HG02885 (cell line): ENCODE results near the gene TMEM181.

Experiments used
- ATAC-seq: cut with Tn5 transposase; IDR thresholded peaks from one replicate; pipeline ENCODE4 v1.9.1; 2021; ENCODE audit warnings: mild to moderate bottlenecking; ENCODE audit not compliant: unreplicated experiment, poor library complexity

The TMEM181 gene

GRCh38 chr6:158561321-158561884 is 1.5 kb downstream of the TMEM181 start:
- no peak for ATAC-seq

GRCh38 chr6:158561938-158562337 is 2.0 kb downstream of the TMEM181 start:
- no peak for ATAC-seq

- ATAC-seq: no peak
These were observed 4.6 kb downstream of the TMEM181 start for GRCh38 chr6:158564243-158565121.

GRCh38 chr6:158565122-158565429 is 5.2 kb downstream of the TMEM181 start:
- ATAC-seq: no peak

- ATAC-seq: no peak
These were observed 5.7 kb downstream of the TMEM181 start for GRCh38 chr6:158565482-158566040.

GRCh38 chr6:158566207-158566818 is 6.4 kb downstream of the TMEM181 start:
- ATAC-seq: no peak

- ATAC-seq: no peak
These were observed 7.3 kb downstream of the TMEM181 start for GRCh38 chr6:158567152-158567551.

- no peak for ATAC-seq
These were observed 8.0 kb downstream of the TMEM181 start for GRCh38 chr6:158567871-158568401.

GRCh38 chr6:158568549-158568948 is 8.7 kb downstream of the TMEM181 start:
- ATAC-seq: no peak

- no peak for ATAC-seq
These were observed 9.1 kb downstream of the TMEM181 start for GRCh38 chr6:158569036-158569435.

- ATAC-seq: no peak
These were observed 10.7 kb downstream of the TMEM181 start for GRCh38 chr6:158570681-158570962.

GRCh38 chr6:158571826-158572652 is 12.1 kb downstream of the TMEM181 start:
- ATAC-seq: no peak

GRCh38 chr6:158572653-158573541 is 13.0 kb downstream of the TMEM181 start:
- ATAC-seq: no peak

GRCh38 chr6:158573542-158573931 is 13.6 kb downstream of the TMEM181 start:
- ATAC-seq: no peak

GRCh38 chr6:158574800-158575199 is 14.9 kb downstream of the TMEM181 start:
- ATAC-seq: no peak

GRCh38 chr6:158575550-158575949 is 15.7 kb downstream of the TMEM181 start:
- no peak for ATAC-seq

- ATAC-seq: no peak
These were observed 24.4 kb downstream of the TMEM181 start for GRCh38 chr6:158584236-158584651.

GRCh38 chr6:158586652-158587051 is 26.8 kb downstream of the TMEM181 start:
- no peak for ATAC-seq

GRCh38 chr6:158589366-158589765 is 29.5 kb downstream of the TMEM181 start:
- ATAC-seq: no peak
